Measurements from ENCODE around the gene CFAP61.

The CFAP61 gene

DNA sequence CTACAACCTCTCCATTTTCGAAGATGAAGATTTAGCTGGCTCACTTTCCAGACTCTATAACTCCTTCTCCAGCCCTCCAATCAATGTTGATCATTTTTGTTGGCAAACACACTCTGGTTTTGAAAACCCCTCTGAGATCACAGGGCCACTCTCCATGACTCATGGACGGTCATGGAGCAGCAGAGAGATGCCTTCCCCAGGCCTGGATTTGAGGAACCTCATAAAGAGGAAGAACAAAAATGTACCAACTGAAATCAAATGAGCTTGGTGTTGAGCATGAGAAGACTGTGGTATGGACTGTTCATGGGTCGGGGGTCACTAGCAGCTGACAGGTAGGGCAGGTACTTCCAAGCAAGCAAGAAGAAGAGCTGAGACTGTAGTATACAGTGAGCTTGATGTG is 202.8 kb downstream of the CFAP61 start:
- H3K27ac ChIP-seq = no peak overlapping the region
- DNase-seq (ENCODE audit: low read depth, low spot score) = no peak

DNA sequence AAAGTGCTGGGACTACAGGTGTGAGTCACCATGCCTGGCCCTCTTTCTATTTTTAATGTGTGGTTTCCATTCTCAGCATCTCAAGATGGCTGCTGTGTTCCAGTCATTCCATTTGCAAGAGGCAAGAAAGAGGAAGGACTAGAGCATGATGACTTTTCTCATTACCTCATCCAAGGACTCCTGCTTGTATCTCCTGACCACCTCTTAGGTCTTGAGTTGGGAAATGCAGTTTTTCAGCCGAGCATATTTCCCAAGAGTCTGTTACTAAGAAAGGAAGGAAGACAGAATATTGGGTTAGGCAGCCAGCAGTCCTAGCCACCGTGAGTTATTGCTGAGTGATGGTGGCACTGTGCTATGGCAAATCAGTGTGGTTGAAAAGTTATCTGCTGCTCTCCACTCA is 207.2 kb downstream of the CFAP61 start:
- H3K27ac ChIP-seq = no peak overlapping the region

DNA sequence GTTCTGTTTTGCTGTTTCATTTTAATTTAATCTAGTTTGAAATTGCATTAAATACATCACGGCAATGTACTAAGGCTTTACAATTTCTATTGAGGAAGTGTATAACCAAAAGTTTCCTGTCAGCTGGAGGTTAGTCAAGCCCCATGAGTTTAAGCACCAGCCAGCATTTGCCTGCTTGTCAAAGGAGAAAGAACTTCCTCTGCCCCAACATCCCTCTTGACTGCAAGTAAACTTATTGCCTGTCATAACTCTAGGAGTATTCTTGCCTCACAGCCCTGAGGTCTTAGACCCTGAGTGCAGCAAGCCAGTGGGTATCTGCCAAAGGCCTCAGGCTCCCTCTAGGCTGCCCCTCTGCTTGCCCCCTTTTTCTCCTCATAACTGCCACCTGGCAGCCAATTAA is 208.8 kb downstream of the CFAP61 start:
- no peak overlapping the region for H3K27ac ChIP-seq
- DNase-seq (ENCODE audit: low read depth, low spot score) = no peak

More for the DNA sequence above, 207.2 kb downstream of the CFAP61 start:
- no peak for DNase-seq (ENCODE audit: low read depth, low spot score)

DNA sequence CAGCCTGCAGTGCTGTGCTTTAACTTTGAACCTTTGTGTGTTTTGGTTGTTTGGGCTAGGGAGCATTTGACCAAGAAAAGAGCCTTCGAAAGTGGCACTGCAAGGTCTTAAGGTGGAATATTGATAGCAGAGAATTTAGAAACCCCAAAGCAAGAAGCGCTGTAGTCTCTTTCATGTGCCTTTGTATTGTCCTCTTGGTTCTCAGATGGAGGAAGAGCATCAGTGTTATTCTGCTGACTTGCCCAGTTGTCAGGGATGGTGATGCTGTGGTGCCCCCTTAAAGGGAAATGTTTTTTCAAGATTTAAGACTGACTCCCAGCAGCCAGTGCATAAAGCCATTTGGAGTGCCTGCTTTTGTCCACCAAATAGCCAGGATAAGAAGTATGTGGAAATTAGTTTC is 212.9 kb downstream of the CFAP61 start:
- no peak for DNase-seq (ENCODE audit: low read depth, low spot score)
- H3K27ac ChIP-seq = no peak overlapping the region

DNA sequence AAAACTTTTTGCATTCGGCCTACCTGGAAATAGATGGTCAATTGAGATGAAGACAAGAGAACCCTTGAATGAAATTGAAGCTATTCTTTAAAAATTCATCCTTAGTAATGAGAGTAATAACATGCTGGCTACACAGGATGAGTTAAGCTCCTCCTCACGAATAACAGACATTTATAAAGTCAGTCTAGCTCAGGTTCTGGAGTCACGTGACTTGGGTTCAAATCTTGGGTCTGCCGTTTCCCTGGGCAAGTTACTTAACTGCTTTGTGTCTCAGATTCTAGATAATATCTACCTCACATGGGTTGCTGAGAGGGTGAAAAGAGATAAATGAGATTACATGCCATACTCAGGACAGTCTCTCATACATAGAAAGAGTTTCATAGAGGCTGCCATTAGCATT is 214.2 kb downstream of the CFAP61 start:
- DNase-seq (ENCODE audit: low read depth, low spot score) = no peak
- H3K27ac ChIP-seq = no peak overlapping the region

DNA sequence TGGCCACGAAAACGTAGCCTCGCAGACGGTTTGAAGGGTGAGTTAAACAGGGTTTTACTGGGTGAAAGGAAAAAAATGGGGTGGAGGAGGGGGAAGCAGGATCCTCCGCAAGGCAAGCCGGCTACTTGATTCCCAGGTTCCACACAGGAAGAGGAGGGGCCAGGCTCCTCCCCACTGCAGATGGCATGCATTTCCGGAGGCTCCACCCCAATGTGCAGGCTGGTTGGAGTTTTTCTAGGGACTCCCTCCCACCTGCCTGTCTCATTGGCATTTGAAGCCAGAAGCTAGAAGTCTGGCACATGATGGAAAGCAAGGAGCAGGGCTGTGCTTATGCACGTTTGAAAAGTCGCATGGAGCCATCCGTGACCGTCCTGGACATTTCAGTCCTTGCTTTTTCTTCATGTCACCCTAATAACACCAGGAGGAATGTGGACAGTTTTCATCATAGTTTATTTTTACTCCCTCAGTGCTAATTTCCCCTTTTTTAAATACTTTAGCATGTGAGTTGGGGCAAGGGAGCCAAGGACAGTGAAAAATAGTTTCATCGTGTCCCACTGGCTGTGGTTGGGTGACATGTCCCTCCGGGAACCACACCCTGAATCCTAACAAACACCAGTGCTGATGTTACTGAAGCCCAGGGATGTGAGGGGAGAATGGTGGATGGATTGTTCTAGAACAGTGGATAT is 215.5 kb downstream of the CFAP61 start:
- no peak for DNase-seq (ENCODE audit: low read depth, low spot score)
- no peak overlapping the region for H3K27ac ChIP-seq

DNA sequence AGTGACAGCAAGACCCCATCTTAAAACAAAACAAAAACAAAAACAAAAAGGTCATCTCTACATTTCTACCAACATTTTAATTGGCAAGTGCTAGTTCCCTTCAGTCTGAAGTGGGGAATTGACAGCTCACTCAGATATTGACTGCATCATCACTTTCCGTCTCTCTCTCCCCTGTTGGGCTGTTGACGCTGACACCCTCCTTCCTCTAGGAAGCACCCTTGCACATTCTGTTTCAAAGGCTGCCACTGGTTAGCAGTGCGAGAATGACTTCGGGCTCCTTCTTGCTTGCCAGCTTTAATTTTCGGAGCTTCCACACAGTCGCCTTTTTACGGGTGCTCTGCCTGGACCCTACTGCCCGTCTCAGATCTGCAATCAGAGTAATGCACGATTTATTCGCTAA is 218.9 kb downstream of the CFAP61 start:
- H3K27ac ChIP-seq = no peak overlapping the region
- DNase-seq (ENCODE audit: low read depth, low spot score) = no peak

DNA sequence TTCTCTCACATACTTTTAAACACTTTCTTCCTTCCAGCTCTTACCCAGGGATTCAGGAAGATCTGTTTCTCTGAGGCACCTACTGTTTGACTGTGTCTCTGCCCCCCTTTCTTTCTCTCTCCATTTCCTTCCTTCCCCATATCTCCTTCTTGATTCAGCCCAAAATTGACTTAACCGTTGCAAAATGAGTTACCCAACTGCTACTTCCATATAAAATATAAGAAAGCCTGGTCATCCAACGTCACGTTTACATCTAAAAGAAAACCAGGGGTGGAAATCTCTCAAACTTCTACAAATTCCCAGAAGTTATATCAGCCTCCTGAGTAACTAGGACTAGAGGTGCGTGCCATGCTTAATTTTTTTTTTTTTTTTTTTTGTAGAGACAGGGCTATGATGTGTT is 220.4 kb downstream of the CFAP61 start:
- no peak for DNase-seq (ENCODE audit: low read depth, low spot score)
- no peak overlapping the region for H3K27ac ChIP-seq

DNA sequence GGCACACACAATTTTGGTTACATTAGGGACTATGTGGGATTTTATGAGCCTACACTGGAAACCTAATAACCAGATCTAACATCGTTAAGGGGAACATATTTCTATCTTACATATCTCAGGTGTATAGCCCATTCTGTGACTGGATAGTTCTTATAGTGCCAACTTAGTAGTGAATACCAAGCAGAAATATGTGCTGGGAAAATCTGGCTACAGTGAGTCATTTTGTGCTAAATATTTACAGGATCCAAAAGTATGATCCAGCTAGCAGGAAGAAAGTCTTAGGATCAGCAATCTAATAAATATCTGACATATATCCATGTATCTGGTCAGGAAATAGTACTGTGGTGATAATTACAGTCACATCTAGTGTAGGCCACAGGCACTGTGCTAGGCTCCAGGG is 221.0 kb downstream of the CFAP61 start:
- no peak for DNase-seq (ENCODE audit: low read depth, low spot score)
- no peak overlapping the region for H3K27ac ChIP-seq

DNA sequence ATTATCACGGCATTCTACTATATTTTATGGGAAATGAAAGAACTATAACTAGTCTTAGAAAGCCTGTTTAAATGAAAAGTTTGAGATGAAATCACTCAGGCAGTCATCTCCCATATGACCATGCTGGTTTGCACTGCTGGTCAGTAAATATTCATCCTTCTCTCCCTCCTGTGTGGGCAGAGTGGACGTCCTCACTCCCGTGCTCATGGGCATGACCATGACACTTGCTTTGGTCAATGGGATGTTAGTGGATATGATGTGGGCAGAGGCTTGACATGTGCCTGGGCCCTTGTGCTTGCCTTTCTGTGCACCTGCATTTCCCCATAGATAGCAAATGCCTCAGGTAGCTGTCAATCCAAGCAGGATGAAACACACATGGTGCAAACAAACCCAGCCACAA is 222.5 kb downstream of the CFAP61 start:
- no peak overlapping the region for H3K27ac ChIP-seq
- no peak for DNase-seq (ENCODE audit: low read depth, low spot score)

DNA sequence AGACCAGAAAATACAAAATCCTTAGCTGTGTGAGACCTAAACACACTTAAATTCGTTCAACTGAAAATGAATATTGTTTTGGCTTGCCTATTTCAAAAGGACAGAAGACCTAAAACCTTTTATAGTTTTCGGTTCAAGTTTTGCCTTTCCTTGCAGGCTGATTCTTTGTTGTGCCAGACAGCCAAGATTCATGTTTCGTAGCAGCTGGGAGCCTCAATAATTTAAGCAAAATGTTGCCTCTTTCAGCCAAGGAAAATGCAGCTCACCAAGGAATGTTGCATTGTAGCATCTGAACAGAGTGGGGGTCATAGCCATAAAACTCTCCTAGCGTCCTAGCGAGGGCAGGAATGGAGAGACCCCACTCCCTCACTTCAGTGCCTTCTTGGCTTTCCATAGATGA is 223.3 kb downstream of the CFAP61 start:
- no peak overlapping the region for H3K27ac ChIP-seq
- no peak for DNase-seq (ENCODE audit: low read depth, low spot score)

DNA sequence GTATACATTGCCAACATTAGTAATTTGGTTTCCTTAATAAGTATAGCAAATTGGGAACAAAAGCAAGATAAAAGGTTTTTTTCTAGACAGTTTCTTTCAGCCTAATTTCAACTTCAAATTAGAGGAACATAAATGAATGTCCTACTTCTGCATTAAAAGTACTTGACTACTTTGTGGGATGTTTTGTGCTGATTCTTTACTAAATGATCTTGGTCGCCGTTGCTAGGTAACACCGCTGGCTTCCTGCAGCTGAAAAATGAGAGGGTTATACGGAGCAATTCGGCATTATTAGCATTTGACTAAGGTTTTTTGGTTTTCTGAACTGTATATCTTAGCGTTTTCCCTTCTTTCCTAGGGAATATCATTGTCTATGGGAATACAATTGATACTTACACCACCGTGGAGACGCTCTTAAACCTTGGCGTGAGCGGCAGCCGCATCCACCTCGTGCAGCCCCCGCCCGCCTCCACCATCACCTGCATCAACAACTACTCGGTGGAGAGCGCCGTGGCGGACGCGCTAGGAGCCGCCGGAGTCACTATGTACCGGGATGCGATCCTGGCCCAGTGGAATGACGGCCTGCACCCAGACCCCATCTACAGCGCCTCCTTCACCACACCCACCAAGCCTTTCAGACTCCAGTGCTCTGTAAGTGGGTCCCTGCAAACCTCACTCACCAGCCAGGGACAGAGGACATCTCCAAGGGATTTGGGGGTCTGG is 224.6 kb downstream of the CFAP61 start:
- DNase-seq (ENCODE audit: low read depth, low spot score) = no peak

DNA sequence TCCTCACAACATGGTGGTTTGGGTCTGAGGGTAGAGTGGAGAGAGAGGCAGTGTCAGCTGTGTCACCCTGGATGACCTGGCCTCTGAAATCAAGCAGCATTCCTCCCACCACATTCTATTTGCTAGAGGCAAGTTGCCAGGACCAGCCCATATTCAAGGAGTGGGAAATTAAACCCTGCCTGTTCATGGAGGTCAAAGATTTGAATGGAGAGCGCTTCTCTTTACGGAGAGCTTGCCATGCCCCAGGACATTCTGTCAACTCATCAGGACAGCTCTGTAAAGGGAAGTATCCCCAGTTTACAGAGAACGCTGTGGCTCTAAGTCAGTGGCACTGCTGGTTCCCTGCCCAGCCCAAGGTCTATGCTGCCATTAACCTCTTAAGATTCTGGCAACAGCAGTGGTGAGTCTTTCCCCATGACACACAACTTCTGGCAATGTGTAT is 225.6 kb downstream of the CFAP61 start:
- H3K27ac ChIP-seq = no peak overlapping the region
- no peak for DNase-seq (ENCODE audit: low read depth, low spot score)

More for the DNA sequence above, 224.6 kb downstream of the CFAP61 start:
- no peak overlapping the region for H3K27ac ChIP-seq

DNA sequence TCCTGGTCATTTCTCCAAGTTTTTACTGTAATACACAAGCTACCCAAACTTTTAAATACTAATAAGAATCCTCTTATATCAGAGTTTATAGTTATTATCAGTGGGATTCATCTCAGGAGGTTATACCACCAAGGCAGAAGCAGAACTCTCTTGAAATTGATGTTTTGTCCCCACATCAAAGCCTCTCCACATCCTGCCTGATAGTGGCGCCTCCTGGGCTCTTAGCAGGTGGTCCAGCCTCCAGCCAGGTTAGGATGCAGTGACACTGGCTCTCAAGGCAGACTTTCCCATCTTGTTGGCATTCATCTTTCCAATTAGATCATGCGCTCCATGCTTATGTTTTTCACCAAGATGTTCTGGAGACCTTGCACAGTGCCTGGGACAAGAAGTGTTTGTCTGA is 233.7 kb downstream of the CFAP61 start:
- DNase-seq (ENCODE audit: low read depth, low spot score) = no peak
- no peak overlapping the region for H3K27ac ChIP-seq

DNA sequence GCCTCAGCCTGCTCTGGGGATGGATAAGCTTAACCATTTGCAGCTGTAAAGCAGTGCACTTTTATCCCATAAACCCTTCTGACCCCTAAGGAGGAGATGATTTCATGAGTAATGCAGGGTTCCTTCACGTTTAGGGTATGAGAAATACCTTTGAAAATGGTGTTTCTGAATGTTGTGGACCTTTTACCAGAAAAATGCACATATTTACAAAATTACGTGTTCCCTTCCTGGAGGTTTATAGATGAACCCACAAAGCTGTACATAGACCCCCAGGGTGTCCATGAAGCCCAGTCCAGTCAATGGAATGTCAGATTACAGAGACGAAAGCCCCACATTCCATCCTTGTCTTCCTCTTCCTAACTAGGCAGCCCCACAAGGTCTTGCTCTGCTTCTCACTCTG is 237.0 kb downstream of the CFAP61 start:
- no peak overlapping the region for H3K27ac ChIP-seq
- DNase-seq (ENCODE audit: low read depth, low spot score) = no peak

DNA sequence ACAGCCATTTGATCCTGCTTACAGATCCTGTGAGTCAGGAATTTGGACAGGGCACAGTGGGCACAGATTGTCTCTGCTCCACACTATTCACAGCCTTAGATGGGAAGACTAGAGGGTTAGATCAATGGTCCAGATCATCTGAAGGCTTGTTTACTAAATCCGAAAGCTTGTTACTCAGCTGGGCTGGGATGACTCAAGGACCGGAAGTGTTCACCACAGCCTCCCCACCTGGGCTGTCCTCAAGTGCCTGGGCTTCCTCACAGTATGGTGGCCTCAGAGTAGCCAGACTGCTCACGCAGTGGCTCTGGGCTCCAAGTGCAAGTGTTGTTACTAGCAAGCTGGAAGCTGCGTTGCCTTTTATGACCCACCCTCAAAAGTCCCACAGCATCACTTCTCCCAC is 240.1 kb downstream of the CFAP61 start:
- no peak for DNase-seq (ENCODE audit: low read depth, low spot score)
- H3K27ac ChIP-seq = no peak overlapping the region

DNA sequence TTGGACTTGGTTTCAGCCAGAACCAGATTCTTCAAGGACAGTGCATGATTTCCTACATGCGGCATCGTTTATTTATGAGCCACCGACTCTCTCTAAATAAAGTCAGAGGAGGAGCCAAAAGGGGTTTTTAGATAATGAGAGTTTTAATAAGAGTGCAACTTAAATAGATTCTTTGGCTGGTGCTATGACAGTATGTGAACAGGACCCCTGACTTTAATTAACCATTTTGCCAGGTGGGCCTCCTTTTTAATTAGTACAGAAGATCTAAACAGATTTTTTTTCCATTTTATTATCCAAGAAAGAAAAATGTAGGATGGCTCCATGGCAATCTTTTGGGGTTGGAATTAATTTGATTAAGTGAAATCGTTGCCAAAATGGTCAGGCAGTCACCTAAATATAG is 240.8 kb downstream of the CFAP61 start:
- DNase-seq (ENCODE audit: low read depth, low spot score) = no peak
- H3K27ac ChIP-seq = no peak overlapping the region

DNA sequence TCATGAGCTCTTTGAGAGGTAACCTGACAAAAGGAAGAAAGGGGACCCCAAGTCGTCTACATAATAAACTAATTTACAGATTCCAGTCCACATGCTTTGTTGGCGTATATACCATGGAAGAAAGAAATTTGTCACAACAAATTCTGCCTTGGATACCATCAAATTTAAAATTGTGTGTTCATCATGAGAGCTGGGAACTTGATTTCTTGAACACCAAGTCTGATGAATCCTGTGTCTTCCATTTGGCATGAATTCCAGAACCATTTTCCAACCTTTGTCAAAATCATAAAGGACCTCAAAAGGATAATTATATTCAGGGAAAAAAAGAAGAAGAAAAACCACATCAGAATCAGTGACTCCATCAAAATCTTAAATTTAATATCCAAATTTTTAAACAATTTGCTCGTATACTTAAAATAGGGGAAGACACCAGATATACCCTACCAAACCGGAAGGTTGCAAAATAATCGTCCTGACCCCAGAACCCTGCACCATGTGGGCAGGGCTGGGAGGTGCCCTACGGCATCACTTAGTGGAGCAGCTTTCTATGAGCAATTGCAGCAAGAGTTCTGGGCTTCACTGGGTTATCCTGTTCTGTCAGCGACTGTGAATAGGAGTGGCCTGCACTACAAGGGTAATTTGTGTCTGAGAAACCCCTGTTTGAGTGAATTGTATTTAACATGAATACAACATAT is 241.5 kb downstream of the CFAP61 start:
- no peak for DNase-seq (ENCODE audit: low read depth, low spot score)
- no peak overlapping the region for H3K27ac ChIP-seq

DNA sequence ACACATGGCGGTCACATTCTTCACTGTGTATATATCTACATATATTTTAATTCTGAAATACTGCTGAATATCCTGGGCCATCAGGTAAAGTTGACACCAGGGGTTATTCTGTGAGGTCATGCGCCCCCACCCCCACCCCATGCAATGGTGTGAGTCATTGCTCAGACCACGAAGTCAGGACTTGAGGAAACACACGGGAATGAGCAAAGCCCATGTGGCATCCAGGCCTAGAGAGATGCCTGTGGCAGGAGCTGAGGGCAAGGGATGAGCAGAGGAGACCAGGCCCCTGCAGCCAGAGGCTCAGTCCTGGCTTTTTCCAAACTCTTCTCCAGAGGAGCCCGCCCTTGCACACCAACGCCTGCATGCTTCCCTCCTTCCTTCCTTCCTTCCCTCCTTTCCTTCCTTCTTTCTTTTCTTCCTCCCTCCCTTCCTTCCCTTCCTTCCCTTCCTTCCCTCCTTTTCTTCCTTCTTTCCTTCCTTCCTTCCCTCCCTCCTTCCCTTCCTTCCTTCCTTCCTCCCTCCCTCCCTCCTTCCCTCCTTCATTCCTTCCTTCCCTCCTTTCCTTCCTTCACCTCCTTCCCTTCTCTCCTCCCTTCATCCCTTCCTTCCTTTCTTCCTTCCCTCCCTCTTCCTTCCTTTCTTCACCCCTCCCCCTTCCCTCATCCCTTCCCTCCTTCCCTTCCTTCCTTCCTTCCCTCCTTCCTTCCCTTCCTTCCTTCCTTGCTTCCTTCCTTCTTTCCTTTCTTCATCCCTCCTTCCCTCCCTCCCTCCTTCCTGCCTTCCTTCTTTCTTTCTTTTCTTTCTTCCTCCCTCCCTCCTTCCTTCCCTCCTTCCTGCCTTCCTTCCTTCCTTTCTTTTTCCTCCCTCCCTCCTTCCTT is 243.5 kb downstream of the CFAP61 start:
- H3K27ac ChIP-seq = no peak overlapping the region
- no peak for DNase-seq (ENCODE audit: low read depth, low spot score)

DNA sequence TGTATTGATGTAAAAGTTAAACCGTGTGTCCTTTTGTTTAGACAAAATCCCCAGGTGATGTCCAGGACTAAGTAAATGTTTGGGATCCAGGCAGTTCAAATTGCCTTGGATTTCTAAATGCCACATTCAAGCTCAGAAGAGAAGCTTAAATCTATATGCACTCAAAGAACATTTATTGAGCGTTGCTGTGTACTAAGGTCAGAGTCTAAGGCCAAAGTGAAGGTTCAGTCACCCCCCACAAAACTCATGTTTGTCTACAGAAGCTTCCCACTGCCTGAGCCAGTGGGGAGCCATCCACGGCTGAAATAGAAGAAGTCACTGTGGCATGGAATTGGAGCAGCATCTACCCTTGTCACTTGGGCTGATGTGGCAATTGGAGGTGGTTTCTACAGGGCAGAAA is 244.8 kb downstream of the CFAP61 start:
- H3K27ac ChIP-seq = no peak overlapping the region
- DNase-seq (ENCODE audit: low read depth, low spot score) = no peak

DNA sequence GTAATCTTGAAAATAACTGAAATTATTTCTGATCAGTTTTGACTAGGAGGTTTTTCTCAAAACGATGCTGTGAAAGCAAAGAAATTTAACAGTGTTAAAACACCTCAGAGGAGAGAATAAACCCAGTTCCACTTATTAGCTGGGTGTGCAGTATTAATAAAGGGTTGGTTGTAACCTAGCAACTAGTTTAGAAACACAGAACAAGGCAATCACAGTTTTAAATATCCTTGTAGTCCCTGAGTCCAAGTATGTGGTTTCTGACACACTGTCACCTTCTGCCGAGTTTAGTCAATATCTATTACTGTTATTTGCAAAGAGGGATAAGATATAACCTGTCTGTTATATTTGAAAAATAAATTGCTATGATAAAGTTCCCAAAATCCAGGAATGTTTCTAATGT is 245.4 kb downstream of the CFAP61 start:
- no peak overlapping the region for H3K27ac ChIP-seq
- DNase-seq (ENCODE audit: low read depth, low spot score) = no peak

Data from epithelial cell of prostate (primary cell).